Activated CD4-positive, alpha-beta T cell treated with anti-CD3 and anti-CD28 coated beads for 1 hour (primary cell): Measurements from ENCODE around the gene KBTBD4.

Experiments
- DNase-seq: peaks from one replicate; pipeline ENCODE4 v3.0.0-alpha.2; 2020

The KBTBD4 gene

DNA sequence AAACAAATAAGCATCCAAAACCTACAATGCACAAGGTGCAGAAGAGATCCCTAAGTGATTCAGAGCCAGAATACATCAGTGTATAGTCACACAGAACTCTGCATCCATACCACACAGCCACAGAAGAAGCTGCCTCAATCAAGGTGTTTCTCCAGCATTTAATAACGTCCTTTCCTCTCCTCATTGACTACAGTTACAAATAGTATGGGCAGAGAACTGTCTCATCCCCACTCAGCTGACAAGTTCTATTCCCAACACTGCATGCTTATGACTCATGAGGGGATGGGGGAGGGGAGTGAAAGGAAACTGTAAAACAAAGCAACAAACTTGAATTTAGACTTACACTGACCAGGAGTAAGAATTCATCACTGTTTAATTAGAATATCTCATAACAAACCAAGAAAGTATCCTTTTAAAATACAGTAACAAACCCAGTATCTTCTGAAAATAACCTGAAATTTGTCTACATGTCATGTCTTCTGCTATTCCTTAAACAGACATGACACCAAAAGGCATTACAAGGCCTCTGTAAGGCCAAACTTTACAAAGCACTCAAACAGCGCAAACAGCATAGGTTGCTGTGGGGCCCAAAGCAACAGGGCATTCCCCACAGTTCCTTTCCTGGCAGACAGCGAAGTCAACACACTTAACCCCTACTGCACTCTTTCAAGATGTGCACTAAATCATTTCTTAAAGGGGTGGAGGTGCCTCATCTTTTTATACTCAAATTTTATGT is 55.1 kb downstream of the KBTBD4 start:
- no peak for DNase-seq
